Dedifferentiated amniotic fluid mesenchymal stem cell (primary cell): Measurements from ENCODE around the gene NECAB3.
"Not testable (repeated sequence)": the region's sequence is repeated elsewhere in the genome, so short reads cannot be mapped to it uniquely, and the experiment has no call there.

Experiments used
- DNase-seq: peaks from one replicate; pipeline ENCODE4 v3.0.0-alpha.2; 2016; ENCODE audit errors: extremely low spot score

Gene NECAB3

DNA sequence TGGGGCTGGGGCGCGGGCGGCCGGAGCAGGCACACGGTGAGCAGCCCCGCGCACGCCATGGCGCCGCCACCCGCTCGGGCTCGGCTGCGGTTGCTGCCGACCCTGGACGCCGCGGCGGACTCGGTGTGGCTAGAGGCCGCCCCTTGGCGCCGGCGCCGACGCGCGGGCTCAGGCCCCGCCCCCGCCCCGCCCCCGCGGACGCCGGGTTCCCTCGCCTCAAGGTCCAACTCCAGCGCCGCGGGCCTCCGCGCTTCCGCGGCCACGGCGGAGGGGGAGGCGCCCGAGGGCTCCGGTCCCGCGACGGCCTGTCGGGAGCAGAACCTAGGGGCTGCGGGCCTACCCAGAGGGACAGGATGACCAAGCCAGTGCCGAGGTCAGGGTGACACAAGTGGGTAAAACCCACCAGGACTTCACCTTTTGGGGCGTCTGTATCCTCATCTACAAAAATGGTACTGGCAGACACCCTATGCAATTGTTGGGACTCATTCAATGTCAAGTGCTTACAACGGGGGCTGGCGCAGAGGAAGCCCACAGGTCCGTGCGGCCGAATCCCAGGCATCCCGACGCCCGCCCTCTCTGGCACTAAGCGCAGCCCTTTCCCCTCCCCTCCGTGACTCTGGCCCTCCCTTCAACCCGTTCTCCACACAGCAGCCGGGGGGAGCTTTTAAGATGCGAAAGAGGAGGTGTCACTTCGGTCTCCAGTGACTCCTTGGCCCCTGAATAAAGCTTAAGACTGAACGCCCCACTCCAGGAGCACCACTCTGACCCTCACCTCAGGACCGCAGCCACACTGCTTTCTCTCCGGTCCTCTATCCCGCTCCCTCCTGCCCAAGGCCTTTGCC lies at the start of gene NECAB3:
Gene NECAB3, minus strand, starts transcription at position 135 of the 842 bp plus-strand sequence. Its CDS starts 76 bp downstream, at position 59.
- peak; percentile 30 for DNase-seq

DNA sequence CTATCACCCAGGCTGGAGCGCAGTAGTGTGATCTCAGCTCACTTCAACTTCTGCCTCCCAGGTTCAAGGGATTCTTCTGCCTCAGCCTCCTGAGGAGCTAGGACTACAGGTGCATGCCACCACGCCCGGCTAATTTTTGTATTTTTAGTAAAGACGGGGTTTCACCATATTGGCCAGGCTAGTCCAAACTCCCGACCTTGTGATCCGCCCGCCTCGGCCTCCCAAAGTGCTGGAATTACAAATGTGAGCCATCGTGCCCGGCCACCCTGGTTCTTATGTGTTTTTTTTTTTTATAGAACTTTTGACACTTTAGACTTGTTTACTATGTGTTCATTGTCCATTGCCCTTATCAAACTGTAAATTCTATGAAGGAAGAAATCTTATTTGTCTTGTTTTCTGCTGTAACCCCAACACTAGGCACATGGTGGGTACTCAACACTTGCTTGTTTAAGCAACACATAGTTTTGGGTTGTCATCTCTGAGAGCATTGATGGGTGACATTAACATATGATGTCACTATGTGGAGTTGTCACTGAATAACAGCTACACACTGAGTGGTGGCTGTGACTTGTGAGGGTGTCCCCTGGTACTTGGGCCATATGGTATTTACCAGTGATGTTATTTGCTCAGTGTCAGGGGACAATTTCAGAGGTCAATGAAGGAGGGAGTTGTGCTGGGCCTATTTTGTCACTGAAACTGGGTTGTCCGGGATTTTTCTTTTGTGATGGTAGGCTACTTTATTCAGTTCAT lies 47.3 kb upstream of the NECAB3 start:
- no peak for DNase-seq

DNA sequence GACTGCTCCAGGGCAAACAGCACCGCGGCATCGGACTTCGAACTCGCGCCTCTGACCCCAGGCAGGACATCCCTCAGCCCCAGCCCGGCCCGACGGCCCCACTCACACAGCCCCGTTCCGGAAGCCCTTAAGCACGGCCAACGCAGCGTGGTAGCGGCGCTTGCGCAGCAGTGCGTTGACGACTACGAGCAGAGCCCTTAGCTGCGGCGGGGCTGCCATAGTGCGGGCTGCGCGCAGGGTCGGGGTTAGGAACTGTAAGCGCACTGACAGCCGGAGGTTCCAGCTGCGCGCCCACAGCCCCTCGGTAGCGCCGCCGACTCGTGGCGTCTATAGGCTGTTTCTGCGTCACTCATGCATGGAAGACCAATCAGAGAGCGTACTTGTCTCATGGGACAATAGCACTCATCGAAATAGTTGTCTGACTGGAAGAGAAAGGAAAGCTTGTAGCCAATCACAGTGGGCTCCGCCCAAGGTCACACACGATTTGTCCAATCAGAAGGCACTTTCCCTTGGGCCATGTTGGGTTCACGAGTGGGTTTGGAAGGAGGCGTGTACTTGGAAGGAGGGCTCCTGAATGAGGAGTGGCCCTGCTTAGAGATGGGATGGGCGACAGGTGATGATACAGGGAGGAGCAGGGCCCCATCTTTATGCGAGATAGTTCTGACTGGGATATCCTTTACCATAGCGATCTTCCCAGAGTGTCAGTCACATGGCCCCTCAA lies 45.9 kb upstream of the NECAB3 start, which contains the start of gene PXMP4:
Gene PXMP4, minus strand, starts transcription at position 322 of the 721 bp plus-strand sequence. Its CDS starts 103 bp downstream, at position 219.
- DNase-seq, result peak; percentile 89

DNA sequence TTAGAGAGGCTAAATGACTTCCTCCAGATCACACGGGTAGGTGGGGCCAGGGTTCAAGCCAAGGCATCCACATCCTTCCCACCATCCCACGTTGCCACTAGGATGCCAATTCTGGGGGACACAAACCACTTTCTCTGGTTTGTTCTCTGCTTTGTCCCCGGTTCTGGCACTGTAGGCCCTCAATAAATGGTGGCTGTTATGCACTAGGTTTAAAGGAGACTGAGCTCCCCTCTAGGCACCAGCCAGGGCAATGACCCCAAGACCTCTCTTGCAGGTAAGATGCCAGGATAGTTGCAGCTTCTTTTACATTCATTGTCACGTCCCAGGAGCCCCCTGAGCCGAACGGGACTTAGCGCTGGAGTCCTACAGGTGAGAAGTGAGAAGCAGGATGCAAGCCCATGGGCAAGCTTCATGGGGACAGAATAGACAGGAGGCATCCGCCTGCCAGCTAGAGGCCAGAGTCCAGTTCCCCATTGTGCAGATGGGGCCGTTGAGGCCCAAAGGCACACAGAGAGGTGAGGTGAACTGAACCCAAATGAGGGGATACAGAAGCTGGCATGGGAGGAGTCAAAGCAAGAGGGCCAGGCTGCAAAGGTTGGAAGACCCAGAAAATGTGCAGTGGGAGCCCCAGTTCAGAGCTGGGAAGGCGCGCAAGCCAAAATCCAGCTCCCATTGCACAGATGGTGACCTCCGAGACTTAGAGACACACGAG lies 45.2 kb upstream of the NECAB3 start:
- DNase-seq, result no peak

DNA sequence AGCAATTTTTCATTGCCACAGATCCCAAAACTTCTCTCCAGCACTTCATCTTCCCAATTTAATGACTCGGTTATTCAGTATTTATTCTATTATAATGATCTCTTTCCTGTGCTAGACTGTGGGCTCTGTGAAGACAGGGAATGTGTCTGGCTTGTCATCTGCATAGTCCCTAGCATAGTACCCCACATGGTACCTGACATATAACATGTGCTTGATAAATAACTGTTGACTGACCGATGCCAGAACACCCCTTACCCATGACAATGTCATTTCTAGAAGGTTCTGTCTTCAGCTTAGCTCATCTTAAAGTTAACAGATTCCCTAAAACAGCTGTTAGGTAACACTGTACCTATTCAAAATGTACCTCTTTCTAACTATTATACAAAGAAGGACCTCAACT lies 42.3 kb upstream of the NECAB3 start:
- no peak for DNase-seq

DNA sequence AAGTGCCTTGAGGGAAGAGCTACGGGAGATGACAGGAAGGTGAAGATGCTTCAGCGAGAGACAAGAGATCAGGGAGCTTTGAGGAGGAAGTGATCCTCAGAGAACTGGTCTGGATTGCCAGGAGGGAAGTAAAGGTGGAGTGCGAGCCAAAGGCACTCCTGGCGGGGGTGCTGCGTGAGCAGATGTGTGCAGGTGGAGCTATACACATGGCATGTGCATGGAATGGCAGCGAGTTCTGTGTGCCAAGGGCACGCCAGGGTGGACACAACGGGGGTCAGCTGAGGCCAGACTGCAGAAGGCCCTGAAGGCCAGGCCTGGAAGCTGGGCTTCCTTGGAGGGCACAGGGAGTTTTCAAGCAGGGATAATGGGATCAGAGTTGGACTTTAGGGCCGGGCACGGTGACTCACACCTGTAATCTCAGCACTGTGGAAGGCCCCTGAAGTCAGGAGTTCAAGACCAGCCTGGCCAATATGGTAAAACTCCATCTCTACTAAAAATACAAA lies 39.7 kb upstream of the NECAB3 start:
- no peak for DNase-seq

GRCh38 chr20:33711446-33711738 lies 37.2 kb upstream of the NECAB3 start:
- no peak for DNase-seq

- no peak for DNase-seq
Measured at GRCh38 chr20:33710681-33711445, 36.6 kb upstream of the NECAB3 start.

GRCh38 chr20:33709905-33710541 lies 35.8 kb upstream of the NECAB3 start:
- DNase-seq, result no peak

GRCh38 chr20:33709398-33709797 lies 35.2 kb upstream of the NECAB3 start:
- no peak for DNase-seq

DNA sequence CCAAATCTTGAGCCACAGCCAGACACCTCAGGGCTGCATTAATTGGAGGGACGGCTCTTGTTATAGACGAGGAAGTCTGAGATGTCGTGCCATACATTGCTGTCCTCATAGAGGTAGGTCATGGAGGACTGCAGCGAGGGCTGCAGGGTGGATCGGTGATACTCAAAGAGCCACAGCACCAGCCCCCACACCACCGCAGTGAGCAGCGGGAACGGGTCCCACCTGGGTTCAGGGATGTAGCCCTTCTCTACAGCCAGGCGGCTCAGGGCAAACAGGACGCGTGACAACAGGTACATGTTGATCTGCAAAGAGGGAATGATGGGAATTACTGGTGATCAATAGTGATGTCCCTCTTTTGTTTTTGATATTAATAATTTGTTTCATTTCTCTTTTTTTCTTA lies 33.4 kb upstream of the NECAB3 start:
- no peak for DNase-seq

DNA sequence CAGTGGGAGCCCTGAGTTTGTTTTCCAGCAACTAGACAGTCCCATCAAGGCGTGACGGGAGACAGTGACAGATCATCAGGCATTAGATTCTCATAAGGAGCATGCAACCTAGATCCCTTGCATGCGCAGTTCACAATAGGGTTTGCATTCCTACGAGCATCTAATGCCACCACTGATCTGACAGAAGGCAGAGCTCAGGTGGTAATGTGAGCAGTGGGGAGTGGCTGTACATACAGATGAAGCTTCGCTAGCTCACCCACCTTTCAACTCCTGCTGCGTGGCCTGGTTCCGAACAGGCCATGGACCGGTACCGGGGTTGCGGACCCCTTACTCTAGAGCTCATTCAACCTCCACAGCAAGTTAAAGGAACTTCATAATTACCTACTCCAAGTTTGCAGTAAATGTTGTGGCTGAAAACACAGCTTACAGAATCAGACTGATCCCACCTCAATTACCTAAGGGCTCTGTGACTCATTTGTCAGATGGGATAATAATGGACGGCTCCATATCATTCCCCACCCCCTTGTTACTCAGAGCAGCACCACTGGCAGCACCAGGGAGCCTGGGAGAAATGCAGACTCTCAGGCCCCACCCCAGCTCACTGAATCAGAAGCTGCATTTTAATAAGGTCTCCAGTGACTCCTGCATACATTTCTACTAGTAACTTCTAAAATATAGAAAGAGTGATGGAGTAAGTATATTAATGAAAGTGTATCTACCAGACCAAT lies 30.1 kb upstream of the NECAB3 start:
- no peak for DNase-seq

- DNase-seq, result no peak
Measured at GRCh38 chr20:33703498-33704137, 29.4 kb upstream of the NECAB3 start.

DNA sequence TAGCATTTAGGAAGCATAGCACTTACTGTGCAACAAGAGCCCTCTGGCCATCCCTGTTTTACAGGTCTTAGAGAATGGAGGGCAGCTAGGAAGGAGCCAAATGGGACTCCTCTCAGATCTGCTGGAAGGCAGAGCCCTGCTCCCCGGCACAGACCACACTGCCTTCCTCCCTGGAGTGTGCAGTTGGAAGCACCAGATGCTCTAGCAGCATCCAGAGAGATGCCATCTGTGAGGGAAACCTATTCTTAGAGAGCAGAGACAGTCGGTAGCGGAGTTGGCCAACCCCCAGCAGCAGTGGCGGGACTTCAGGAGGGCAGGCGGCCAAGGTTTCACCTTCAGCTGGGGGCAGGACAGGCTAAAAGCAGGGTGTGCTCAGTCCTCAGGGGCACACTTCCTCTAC lies 28.6 kb upstream of the NECAB3 start:
- no peak for DNase-seq

DNA sequence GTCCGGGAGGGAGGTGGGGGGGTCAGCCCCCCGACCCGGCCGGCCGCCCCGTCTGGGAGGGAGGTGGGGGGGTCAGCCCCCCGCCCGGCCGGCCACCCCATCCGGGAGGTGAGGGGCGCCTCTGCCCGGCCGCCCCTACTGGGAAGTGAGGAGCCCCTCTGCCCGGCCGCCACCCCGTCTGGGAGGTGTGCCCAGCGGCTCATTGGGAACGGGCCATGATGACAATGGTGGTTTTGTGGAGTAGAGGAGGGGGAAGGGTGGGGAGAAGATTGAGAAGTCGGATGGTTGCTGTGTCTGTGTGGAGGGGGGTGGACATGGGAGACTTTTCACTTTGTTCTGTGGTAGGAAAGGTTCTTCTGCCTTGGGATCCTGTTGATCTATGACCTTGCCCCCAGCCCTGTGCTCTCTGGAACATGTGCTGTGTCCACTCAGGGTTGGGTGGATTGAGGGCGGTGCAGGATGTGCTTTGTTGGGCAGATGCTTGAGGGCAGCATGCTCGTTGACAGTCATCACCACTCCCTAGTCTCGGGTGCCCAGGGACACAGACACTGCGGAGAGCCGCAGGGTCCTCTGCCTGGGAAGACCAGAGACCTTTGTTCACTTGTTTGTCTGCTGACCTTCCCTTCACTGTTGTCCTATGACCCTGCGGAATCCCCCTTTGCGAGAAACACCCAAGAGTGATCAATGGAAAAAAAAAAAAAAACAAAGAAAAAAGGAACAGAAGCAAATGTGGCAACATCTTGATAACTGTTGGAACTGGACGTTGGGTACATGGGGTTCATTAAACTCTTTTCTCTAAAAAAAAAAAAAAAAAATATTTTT lies 27.6 kb upstream of the NECAB3 start:
- no peak for DNase-seq

- not testable (repeated sequence) for DNase-seq
Measured at GRCh38 chr20:33700696-33701441, 26.6 kb upstream of the NECAB3 start.

- not testable (repeated sequence) for DNase-seq
Measured at GRCh38 chr20:33698966-33699365, 24.7 kb upstream of the NECAB3 start.
